Testis (tissue), 5 donors: ENCODE results near the gene ARV1. TPM values are rescaled to one million over a fixed set of nuclear protein-coding genes. Genes with fewer than 3 reads are reported as not detected.

Source experiments
- DNase-seq: peaks from one replicate; pipeline ENCODE4 v3.0.0-alpha.2; 2019
- H3K27ac ChIP-seq, 2 donors: fragments of 200-600 bp; sonication (generic); one replicate each; pipeline ENCODE4 v1.5.1; 2019
- H3K27me3 ChIP-seq: fragments of 200-600 bp; sonication (generic); one replicate; pipeline ENCODE4 v1.5.1; 2019
- H3K36me3 ChIP-seq: fragments of 200-600 bp; sonication (generic); one replicate; pipeline ENCODE4 v1.5.1; 2017; ENCODE audit warnings: low read depth; ENCODE audit errors: missing control alignments
- H3K4me1 ChIP-seq: fragments of 200-600 bp; sonication (generic); one replicate; pipeline ENCODE4 v1.5.1; 2019
- H3K4me3 ChIP-seq, 2 donors: fragments of 200-600 bp; sonication (generic); one replicate each; pipeline ENCODE4 v1.5.1; 2017 to 2019
- H3K9me3 ChIP-seq: fragments of 200-600 bp; sonication (generic); one replicate; pipeline ENCODE4 v1.5.1; 2017
- POLR2A ChIP-seq: fragments of 450-650 bp; IDR thresholded peaks from one replicate; pipeline ENCODE4 v1.6.1; 2017; ENCODE audit warnings: antibody characterized with exemption, mild to moderate bottlenecking, moderate library complexity
- WGBS, 2 donors: methylation state at CpG; one replicate each; pipeline ENCODE4 v1.1.5; 2018; 5-methylcytosine and 5-hydroxymethylcytosine counted together
- intact Hi-C: fragments of 100-400 bp; cut with DNase I; formaldehyde crosslinking; loops from one replicate; pipeline ENCODE4 v1.15.1; 2023; ENCODE audit warnings: low total_unique reads
- long read RNA-seq, 2 donors: transcript quantifications; one replicate each; lab custom pipeline, GENCODE V29; 2026
- polyA plus RNA-seq: library from polyadenylated mRNA; stranded (reverse); fragments of 350-450 nt; fragmentation: Illumina TruSeq; extraction: RNeasy Lipid Tissue Mini Kit (QIAGEN cat#74804); gene quantifications from one replicate; pipeline ENCODE4 v1.2.3, GENCODE V29; 2014; ENCODE audit warnings: low read depth, low replicate concordance; ENCODE audit not compliant: insufficient read depth
- total RNA-seq, 2 donors: library from RNA; depleted of rRNA; stranded (reverse); fragments of >200 nt; gene quantifications; one replicate each; pipeline ENCODE4 v1.2.3, GENCODE V29; 2016
- TF ChIP-seq, protein P1 (sequence below), 3 experiments: fragments of 450-650 bp in 2 of 3; fragments of 200-600 bp in 1 of 3; sonication (generic) in 1 of 3; IDR thresholded peaks; one replicate each; pipeline ENCODE4 v1.5.1; 2016 to 2019; ENCODE audit warnings: antibody characterized with exemption in 3 of 3, mild to moderate bottlenecking in 2 of 3, moderate library complexity in 1 of 3

The ARV1 gene
- total RNA-seq (10 to 100 TPM; 35.4 to 40.7 TPM), polyA plus RNA-seq (71.7 TPM)
- long read RNA-seq, donor 1, transcript ARV1-201 (6 exons, 1,335 nt): major isoform, 10 of 10 reads
- long read RNA-seq, donor 1, partial matches to known transcripts: 0 of 10 reads
- long read RNA-seq, donor 1, other reads (novel, unspliced or antisense): 0 of 10 reads
- long read RNA-seq, donor 2, transcript ARV1-201 (6 exons, 1,335 nt): major isoform, 7 of 8 reads
- long read RNA-seq, donor 2, partial matches to known transcripts: 0 of 8 reads
- long read RNA-seq, donor 2, other reads (novel, unspliced or antisense): 0 of 8 reads

DNA sequence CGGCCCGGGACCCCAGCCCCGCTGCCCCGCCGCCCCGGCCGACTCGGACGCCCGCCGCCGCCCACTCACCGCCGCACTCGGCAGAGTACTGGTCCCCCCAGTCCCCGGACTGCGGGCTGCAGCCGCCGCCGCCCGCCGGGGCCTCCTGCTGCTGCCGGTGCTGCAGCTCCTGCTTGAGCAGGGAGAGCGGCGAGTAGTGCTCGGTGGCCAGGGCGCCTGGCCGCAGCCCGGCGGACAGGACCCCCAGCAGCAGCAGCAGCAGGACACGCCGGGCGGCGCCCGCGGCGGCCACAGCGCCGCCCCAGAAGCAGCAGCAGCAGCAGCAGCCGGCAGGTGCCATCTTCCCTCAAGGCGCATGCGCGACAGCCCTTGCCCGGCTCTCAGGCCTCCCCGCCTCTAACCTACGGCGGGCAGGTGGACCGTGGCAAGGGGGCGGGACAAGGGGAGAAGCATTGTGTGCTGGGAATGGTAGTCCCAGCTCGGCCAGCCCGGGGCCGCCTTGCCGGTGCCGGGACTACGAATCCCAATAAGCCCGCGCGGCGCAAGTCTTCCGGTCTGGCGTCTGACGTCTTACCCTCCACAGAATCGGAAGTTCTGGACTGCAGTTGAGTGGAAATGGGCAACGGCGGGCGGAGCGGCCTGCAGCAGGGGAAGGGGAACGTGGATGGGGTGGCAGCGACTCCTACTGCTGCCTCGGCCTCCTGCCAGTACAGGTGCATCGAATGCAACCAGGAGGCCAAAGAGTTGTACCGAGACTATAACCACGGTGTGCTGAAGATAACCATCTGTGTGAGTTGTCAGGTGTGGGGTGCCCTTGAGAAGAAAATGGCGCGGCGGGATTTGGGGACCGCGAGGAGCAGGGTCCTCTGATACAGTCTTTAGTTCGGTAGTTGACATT lies at the start of gene ARV1, which contains the start of gene TTC13:
TSS of gene ARV1 (plus strand) at position 604 of the 898 bp plus-strand sequence. CDS start at position 616, 12 bp downstream.
TSS of gene TTC13 (minus strand) at position 371 of the 898 bp plus-strand sequence. CDS start at position 340, 31 bp downstream.
- no peak for TF ChIP-seq POLR2A
- TF ChIP-seq, protein P1, sequence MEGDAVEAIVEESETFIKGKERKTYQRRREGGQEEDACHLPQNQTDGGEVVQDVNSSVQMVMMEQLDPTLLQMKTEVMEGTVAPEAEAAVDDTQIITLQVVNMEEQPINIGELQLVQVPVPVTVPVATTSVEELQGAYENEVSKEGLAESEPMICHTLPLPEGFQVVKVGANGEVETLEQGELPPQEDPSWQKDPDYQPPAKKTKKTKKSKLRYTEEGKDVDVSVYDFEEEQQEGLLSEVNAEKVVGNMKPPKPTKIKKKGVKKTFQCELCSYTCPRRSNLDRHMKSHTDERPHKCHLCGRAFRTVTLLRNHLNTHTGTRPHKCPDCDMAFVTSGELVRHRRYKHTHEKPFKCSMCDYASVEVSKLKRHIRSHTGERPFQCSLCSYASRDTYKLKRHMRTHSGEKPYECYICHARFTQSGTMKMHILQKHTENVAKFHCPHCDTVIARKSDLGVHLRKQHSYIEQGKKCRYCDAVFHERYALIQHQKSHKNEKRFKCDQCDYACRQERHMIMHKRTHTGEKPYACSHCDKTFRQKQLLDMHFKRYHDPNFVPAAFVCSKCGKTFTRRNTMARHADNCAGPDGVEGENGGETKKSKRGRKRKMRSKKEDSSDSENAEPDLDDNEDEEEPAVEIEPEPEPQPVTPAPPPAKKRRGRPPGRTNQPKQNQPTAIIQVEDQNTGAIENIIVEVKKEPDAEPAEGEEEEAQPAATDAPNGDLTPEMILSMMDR (IDR thresholded peaks at IDR 0.05): peak in 1 of 3 experiments; percentile 20
- WGBS, 2 donors: 0% methylated on average over 31 to 37 of the region's 79 CpGs
- H3K27ac ChIP-seq: peak within 1 kb of the TSS in 1 of 2 donors; percentile 56

DNA sequence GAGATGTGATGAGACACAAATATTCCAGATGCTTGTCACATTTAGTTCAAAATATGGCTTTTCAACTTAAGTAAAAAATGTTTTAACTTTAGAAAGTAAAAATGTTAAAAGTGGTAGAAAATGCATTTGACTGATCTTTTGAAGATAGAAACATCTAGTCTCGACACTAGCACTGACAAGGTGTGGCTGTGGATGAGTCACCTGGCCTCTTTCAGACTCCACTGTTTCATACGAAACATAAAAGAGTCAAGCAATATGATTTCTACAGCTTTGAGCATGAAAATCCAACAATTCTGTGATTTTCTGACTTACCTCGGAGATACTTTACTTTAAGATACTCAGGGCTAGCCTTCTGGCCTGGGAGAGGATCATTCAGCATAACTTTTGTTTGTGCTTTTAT lies 47.9 kb upstream of the ARV1 start:
- H3K36me3 ChIP-seq: no peaks in the 10 kb centered on the region
- intact Hi-C loops: no loop called here

More for the DNA sequence above, at the start of gene ARV1, which contains the start of gene TTC13:
- Histone ChIP-seq H3K27me3 (no peaks in the 10 kb centered on the region), H3K4me3 (peak within 1 kb of the TSS; percentile 71 to 82), H3K4me1 (peaks cover 13% of the 10 kb centered on the region), H3K9me3 (no peaks in the 10 kb centered on the region), H3K36me3 (no peaks in the 10 kb centered on the region)
- intact Hi-C loops: no loop called here
- DNase-seq: peak; percentile 99

DNA sequence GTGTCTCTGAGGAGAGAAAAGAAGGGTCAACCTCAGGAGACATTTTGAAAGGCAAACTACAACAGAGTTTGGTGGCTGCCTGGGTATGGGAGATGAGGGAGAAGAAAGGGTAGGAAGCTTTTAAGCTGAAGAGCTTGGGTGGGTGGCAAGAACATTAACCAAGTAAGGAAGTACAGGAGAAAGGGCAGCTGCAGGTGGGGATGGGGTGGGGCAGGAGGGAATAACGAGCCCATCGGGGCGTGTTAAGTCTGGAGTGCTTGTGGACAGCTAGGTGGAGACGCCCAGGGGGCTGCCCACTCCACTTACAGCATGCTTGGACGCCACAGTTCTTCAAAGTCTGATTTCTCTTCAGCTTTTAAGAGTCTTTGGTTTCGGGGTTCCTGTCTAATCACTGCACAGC lies 43.0 kb upstream of the ARV1 start:
- Histone ChIP-seq H3K27ac (no peak overlapping the region), H3K4me3 (no peak overlapping the region), H3K4me1 (no peaks in the 10 kb centered on the region), H3K9me3 (no peaks in the 10 kb centered on the region), H3K27me3 (no peaks in the 10 kb centered on the region), H3K36me3 (no peaks in the 10 kb centered on the region)
- no peak for DNase-seq
- WGBS, 2 donors: 91 to 96% methylated on average over 6 of the region's 6 CpGs
- TF ChIP-seq, protein P1 (IDR thresholded peaks at IDR 0.05): no peak
- TF ChIP-seq POLR2A: no peak
- intact Hi-C loops: no loop called here

More for the DNA sequence above, 47.9 kb upstream of the ARV1 start:
- Histone ChIP-seq H3K27ac (no peak overlapping the region), H3K9me3 (no peaks in the 10 kb centered on the region), H3K4me1 (no peaks in the 10 kb centered on the region), H3K27me3 (no peaks in the 10 kb centered on the region), H3K4me3 (no peak overlapping the region)
- no peak for TF ChIP-seq POLR2A
- TF ChIP-seq, protein P1 (IDR thresholded peaks at IDR 0.05): no peak
- no peak for DNase-seq
- 93 to 98% methylated on average over 3 of the region's 3 CpGs for WGBS, 2 donors

DNA sequence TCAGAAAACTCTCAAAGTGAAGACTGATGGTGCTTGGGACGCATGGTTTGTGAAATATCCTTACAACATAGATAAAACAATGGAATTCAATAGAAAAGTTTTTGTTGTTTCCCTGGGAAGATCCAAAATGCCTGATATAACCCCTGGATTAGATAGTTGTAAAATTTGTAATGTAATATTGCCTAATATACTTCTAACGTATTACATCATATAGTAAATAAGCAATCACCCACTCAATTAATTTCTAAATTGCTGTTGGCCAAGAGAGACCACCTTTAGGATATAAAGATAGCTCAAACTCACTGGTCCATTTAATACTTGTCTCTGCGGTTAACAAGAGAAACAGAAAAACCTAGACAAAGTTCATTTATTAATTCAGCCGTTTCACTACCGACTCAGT lies 42.4 kb upstream of the ARV1 start:
- H3K9me3 ChIP-seq: no peaks in the 10 kb centered on the region
- H3K27ac ChIP-seq: no peak overlapping the region
- H3K4me1 ChIP-seq: no peaks in the 10 kb centered on the region
- no peak for DNase-seq
- no peak overlapping the region for H3K4me3 ChIP-seq
- H3K36me3 ChIP-seq: no peaks in the 10 kb centered on the region
- no peak for TF ChIP-seq POLR2A
- TF ChIP-seq, protein P1 (IDR thresholded peaks at IDR 0.05): no peak
- intact Hi-C loops: no loop called here
- WGBS, 2 donors: 83 to 84% methylated on average over 5 of the region's 5 CpGs
- H3K27me3 ChIP-seq: no peaks in the 10 kb centered on the region
